SKM-1 treated with dmso at 0.1 percent for 144 hours (cell line): ENCODE measurements around the gene ADGRB2.

Source experiments
- DNase-seq: peaks from one replicate; lab custom pipeline; 2025; ENCODE audit not compliant: unreplicated experiment; lab: John Stamatoyannopoulos, UW

Gene ADGRB2

GRCh38 chr1:31795096-31795675 is 31.0 kb upstream of the ADGRB2 start:
- no peak for DNase-seq

DNA sequence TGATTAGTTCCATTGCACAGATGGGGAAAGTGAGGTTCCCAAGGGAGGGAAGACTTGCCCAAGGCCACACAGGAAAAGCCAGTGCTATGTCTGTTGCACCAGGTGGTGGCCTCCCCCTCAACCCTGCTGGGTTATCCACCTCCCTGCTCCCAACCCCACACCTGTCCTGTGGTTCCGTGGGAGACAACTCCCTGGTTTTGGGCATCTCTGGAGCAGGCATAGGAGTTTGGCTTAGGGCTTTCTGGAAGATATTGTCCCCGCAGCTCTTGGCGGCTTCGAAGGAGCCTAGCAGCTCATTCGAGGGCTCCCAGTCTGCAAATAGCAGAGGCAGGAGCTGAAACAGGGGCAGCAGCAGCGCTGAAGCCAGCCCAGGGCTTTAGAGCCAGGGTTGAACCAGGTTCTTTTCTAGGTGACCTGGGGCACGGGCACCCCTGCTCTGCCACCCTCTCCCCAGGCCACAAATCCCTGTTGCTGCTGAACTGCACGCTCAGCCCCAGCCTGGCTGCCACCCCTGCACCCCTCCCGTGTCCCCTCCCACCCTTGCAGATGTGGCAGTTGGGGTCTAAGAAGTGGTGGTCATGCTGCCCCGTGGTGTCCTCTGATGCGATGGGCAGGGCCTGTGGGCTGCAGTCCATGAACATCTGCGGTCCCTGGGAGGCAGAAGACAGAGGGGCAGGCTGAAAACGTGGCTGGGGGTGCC is 29.6 kb upstream of the ADGRB2 start:
- no peak for DNase-seq

DNA sequence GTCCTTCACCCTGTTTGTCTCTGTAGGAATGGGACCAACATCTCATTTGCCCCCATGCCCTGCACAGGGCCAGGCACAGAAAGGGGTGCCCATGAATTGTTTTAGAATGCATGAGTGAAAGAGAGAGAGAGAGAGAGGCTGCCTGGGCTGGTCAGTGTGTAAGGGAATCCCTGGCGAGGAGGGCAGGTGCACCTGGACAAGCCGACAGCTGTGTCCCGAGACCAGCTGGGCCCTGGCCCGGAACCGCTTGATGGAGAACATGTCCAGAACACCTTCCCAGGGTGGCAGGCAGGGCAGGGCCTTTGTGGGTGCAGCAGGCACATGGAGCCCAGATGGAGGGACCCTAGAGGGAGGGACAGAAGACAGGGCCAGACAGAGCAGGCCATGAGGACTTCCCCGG is 28.9 kb upstream of the ADGRB2 start:
- DNase-seq = no peak

DNA sequence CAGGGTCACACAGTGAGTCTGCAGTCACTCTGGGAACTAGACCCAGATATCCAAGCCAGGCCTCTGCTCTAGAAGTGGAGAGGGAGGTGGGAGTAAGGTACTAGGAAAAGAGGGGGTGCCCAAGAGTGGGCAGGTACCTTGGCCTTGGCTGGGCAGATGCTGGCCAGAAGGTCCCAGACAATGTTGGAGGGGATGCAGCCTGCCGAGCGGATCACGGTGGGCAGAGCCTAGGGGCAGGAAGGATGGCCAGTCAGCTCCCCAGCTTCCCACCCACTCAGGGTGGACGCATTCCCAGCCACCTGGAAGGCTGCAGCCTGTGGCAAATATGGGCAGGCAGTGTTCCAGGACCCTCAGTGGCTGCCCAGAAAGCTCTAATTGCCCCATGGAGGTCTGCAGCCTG is 28.4 kb upstream of the ADGRB2 start:
- no peak for DNase-seq

GRCh38 chr1:31792116-31792515 is 28.0 kb upstream of the ADGRB2 start:
- DNase-seq = no peak

GRCh38 chr1:31791131-31791858 is 27.2 kb upstream of the ADGRB2 start:
- no peak for DNase-seq

- no peak for DNase-seq
Measured at GRCh38 chr1:31790641-31791091, 26.5 kb upstream of the ADGRB2 start.

- DNase-seq = no peak
Measured at GRCh38 chr1:31790140-31790539, 26.0 kb upstream of the ADGRB2 start.

- peak; percentile 81 for DNase-seq
Measured at GRCh38 chr1:31789259-31790065, 25.3 kb upstream of the ADGRB2 start.

- no peak for DNase-seq
Measured at GRCh38 chr1:31788825-31789256, 24.7 kb upstream of the ADGRB2 start.

DNA sequence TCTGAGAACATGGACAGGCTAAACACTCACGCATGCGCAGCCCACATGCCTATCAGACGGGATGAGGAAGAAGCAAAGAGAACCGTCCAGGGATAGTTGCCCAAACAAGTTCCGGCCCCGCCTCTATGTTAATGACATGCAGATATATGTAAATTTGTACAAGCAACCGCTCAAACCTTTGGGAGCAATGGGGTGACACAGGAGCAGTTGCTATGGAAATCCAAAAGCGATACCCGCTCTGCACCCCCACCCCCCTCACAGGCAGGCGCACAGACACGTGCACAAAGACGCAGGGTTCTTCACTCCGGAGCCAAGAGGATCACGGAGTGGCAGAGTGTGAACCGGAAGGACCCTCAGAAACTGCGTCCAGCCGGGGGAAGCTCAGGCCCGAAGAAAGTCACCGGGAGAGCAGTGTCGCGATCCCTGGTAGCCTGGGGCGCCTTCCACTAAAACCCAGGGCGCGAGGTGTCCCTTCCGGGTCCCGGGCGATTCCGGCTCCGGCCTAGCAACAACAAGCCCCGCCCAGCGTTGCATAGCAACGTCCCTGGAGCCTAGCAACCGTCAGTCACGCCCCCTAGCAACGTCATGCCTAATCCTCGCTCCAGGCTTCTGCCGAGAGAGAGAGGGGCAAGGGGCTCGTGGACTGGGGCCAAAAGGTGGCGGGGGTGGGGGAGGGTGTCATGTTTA is 24.1 kb upstream of the ADGRB2 start:
- peak; percentile 96 for DNase-seq

DNA sequence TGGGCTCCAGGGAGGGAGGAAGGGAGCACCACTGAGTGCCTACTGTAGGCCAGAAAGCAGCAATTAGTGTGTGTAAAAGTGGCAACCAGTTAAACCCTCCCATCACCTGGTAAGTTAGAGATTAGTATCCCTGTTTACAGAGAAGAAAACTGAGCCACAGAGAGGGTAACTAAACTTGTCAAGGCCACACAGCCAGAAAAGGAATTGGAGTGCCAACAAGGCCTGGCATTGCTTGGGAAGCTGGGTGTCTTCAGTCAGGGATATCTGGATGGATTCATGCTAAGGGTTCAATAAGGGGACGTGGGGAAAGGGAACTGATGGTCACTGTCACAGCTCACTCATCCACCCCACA is 23.6 kb upstream of the ADGRB2 start:
- DNase-seq = no peak

- no peak for DNase-seq
Measured at GRCh38 chr1:31787261-31787660, 23.1 kb upstream of the ADGRB2 start.

GRCh38 chr1:31786366-31787060 is 22.4 kb upstream of the ADGRB2 start:
- DNase-seq = no peak

DNA sequence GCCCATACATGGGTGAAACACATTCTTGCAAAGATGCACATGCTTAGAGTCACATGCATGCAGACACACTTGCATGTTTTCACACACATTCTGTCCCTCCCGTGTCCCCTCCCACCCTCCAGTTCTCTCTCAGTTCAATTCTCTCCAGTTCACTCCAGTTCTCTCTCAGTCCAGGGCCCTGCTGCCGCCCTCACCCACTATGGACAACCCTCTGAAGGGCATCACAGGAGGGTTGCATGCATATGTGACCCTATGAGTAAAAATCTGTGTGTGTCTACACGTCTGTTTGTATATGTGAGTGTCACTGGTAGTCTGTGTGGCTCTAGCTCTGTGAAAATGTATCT is 21.8 kb upstream of the ADGRB2 start:
- DNase-seq = no peak

GRCh38 chr1:31785020-31785946 is 21.1 kb upstream of the ADGRB2 start:
- DNase-seq = no peak

GRCh38 chr1:31784356-31785019 is 20.3 kb upstream of the ADGRB2 start:
- DNase-seq = no peak

DNA sequence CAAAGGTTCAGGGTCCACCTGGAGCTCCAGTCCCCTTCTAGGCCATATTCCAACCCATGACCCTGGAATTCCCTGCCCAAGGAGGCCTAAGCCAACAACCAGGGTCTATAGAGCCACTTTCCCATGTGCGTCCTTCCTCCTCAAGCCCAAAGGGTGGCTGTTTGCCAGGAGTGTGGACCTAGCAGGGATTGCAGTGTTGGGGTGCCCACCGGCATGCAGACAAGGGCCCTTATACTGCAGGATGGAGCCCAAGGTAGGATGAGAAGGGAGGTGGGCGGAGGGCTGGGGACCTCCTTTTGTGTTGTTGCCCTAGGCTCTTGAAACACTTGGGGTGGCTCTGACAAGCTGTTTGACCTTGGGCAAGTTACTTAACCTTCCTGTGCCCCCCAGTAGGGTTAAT is 19.7 kb upstream of the ADGRB2 start:
- DNase-seq = no peak
